ENCODE data around the gene SELENBP1.

GRCh38 chr1:151416231-151416630 lies 43.7 kb upstream of the SELENBP1 start:
- TF ChIP-seq CTCF (IDR thresholded peaks at IDR 0.05) = no peak
- no peak for TF ChIP-seq POLR2A (IDR thresholded peaks at IDR 0.05)
